HepG2 (cell line): ENCODE results near the gene RPL23. TPM values are rescaled to one million over a fixed set of nuclear protein-coding genes. Genes with fewer than 3 reads are reported as not detected.

ENCODE experiments used
- BHLHE40 ChIP-seq: IDR thresholded peaks from 2 replicates; pipeline ENCODE4 v1.6.1; 2011; ENCODE audit warnings: low read length, improper control_type of control experiment
- CHCHD3 ChIP-seq: sonication (generic); formaldehyde crosslinking; IDR thresholded peaks from 2 replicates; pipeline ENCODE4 v1.8.0; 2022; ENCODE audit warnings: mild to moderate bottlenecking, missing genetic modification reagents, moderate library complexity
- DNMT3B ChIP-seq: conservative IDR thresholded peaks from 2 replicates; pipeline ENCODE4 v1.6.1; 2016; ENCODE audit warnings: missing biosample characterization, control low read depth
- PAWR ChIP-seq: sonication (generic); formaldehyde crosslinking; IDR thresholded peaks from 2 replicates; pipeline ENCODE4 v1.4.0; 2020; ENCODE audit warnings: missing genetic modification reagents, mild to moderate bottlenecking, borderline replicate concordance
- PHF20 ChIP-seq: sonication (generic); formaldehyde crosslinking; IDR thresholded peaks from 2 replicates; pipeline ENCODE4 v1.5.0; 2020; ENCODE audit warnings: mild to moderate bottlenecking, missing genetic modification reagents
- RBFOX2 ChIP-seq: fragments of 200-400 bp; formaldehyde crosslinking; IDR thresholded peaks from 2 replicates; pipeline ENCODE4 v1.6.1; 2017; ENCODE audit warnings: low read depth, mild to moderate bottlenecking, low read length
- RBM22 ChIP-seq: fragments of 200-400 bp; formaldehyde crosslinking; optimal IDR thresholded peaks from 2 replicates; pipeline ENCODE3; 2017; ENCODE audit warnings: mild to moderate bottlenecking, low read length, moderate library complexity
- RFXAP ChIP-seq: sonication (generic); formaldehyde crosslinking; IDR thresholded peaks from 2 replicates; pipeline ENCODE4 v1.4.0; 2020; ENCODE audit warnings: missing genetic modification reagents, borderline replicate concordance
- RXRA ChIP-seq: sonication (generic); formaldehyde crosslinking; IDR thresholded peaks from 2 replicates; pipeline ENCODE4 v1.5.1; 2020; ENCODE audit warnings: missing genetic modification reagents
- SKI ChIP-seq: fragments of 450-650 bp; IDR thresholded peaks from one replicate; pipeline ENCODE4 v1.6.1; 2018; ENCODE audit warnings: mild to moderate bottlenecking; ENCODE audit not compliant: partially characterized antibody
- TBX2 ChIP-seq: sonication (generic); formaldehyde crosslinking; IDR thresholded peaks from 2 replicates; pipeline ENCODE4 v1.5.0; 2020; ENCODE audit warnings: missing genetic modification reagents, mild to moderate bottlenecking, borderline replicate concordance
- TOE1 ChIP-seq: sonication (generic); formaldehyde crosslinking; IDR thresholded peaks from 2 replicates; pipeline ENCODE4 v1.4.0; 2020; ENCODE audit warnings: mild to moderate bottlenecking, missing genetic modification reagents
- ZNF282 ChIP-seq: fragments of 450-650 bp; IDR thresholded peaks from 2 replicates; pipeline ENCODE4 v1.6.1; 2018; ENCODE audit not compliant: partially characterized antibody
- ZNF354B ChIP-seq: sonication (generic); formaldehyde crosslinking; IDR thresholded peaks from 2 replicates; pipeline ENCODE4 v1.8.0; 2022; ENCODE audit warnings: mild to moderate bottlenecking, missing genetic modification reagents
- ZNF383 ChIP-seq: sonication (generic); formaldehyde crosslinking; IDR thresholded peaks from 2 replicates; pipeline ENCODE4 v1.4.0; 2020; ENCODE audit warnings: missing genetic modification reagents, mild to moderate bottlenecking, borderline replicate concordance
- ZNF75D ChIP-seq: sonication (generic); formaldehyde crosslinking; IDR thresholded peaks from 2 replicates; pipeline ENCODE4 v1.8.1; 2023; ENCODE audit warnings: missing genetic modification reagents, mild to moderate bottlenecking, borderline replicate concordance
- ZNF768 ChIP-seq: sonication (generic); formaldehyde crosslinking; IDR thresholded peaks from 2 replicates; pipeline ENCODE4 v1.4.0; 2020; ENCODE audit warnings: missing genetic modification reagents
- ZNF841 ChIP-seq: sonication (generic); formaldehyde crosslinking; IDR thresholded peaks from 2 replicates; pipeline ENCODE4 v1.8.1; 2023; ENCODE audit warnings: missing genetic modification reagents, borderline replicate concordance
- polyA plus RNA-seq, 8 experiments: library from polyadenylated mRNA; depleted of rRNA in 3 of 8; stranded (reverse) in 7 of 8; unstranded in 1 of 8; fragments of >200 nt; fragmentation: Illumina TruSeq in 4 of 8; extraction: Trizol in 4 of 8; gene quantifications; 2 replicates each; pipeline versions ENCODE4 v1.2.1 to v1.2.3, GENCODE V29; 2011 to 2016; ENCODE audit warnings: low read depth in 4 of 8, missing spikeins in 1 of 8, mixed read lengths in 1 of 8; ENCODE audit not compliant: insufficient read depth in 1 of 8
- total RNA-seq, 5 experiments: library from RNA; depleted of rRNA; stranded (reverse); fragments of >200 nt; fragmentation: Illumina TruSeq; extraction: Trizol; gene quantifications; 2 replicates each; pipeline ENCODE4 v1.2.3, GENCODE V29; 2016; ENCODE audit warnings: low read depth in 1 of 5
- TF ChIP-seq, protein P1 (sequence below): sonication (generic); formaldehyde crosslinking; IDR thresholded peaks from 2 replicates; pipeline ENCODE4 v1.8.0; 2022; ENCODE audit warnings: mild to moderate bottlenecking, missing genetic modification reagents
- TF ChIP-seq, protein P2 (sequence below): conservative IDR thresholded peaks from 2 replicates; pipeline ENCODE4 v1.6.1; 2018; ENCODE audit warnings: missing genetic modification reagents
- TF ChIP-seq, protein P3 (sequence below): sonication (generic); formaldehyde crosslinking; IDR thresholded peaks from 2 replicates; pipeline ENCODE4 v1.4.0; 2020; ENCODE audit warnings: mild to moderate bottlenecking, low read depth, missing genetic modification reagents
- TF ChIP-seq, protein P4 (sequence below): sonication (generic); formaldehyde crosslinking; IDR thresholded peaks from 2 replicates; pipeline ENCODE4 v1.8.1; 2023; ENCODE audit warnings: mild to moderate bottlenecking, missing genetic modification reagents
- TF ChIP-seq, protein P5 (sequence below): sonication (generic); formaldehyde crosslinking; conservative IDR thresholded peaks from 2 replicates; pipeline ENCODE4 v1.4.0; 2020; ENCODE audit warnings: missing genetic modification reagents

Gene RPL23
- total and polyA plus RNA-seq, 2 of the 13 experiments (the other 11 are each of a cell fraction or from before 2014, with no cell fraction given), result 2,790 to 4,860 TPM

DNA sequence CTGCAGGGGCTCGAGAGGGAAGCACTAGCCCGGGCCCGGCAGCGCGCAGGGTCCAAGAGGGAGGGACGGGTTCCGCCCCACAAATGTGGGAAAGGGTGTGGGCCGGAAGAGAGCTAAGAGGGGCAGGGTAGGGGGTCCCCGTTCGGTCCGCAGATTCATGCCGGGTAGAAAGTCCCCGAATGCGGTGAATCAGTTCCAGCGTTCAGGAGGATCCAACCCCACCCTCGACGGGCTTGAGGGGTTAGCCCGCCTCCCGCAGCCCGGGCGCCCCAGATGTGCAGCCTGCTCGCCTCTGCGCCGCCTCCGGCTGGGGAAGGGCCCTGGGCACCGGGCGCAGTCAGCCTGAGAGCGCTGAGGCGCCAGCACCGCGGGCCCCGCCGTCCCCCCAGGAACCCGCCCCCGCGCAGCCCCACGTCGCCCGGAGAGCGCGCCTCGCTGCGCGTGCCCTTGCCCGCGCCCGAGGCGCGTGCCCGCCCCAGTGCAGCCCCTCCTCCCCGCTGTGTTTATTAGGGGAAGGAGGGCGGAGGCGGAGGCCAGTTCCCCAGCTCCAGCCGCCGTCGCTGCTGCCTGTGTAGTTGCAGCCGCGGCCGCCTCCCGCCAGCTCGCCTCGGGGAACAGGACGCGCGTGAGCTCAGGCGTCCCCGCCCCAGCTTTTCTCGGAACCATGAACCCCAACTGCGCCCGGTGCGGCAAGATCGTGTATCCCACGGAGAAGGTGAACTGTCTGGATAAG lies 16.2 kb upstream of the RPL23 start, which contains the start of gene LASP1 (continued):
- TF ChIP-seq, protein P1, sequence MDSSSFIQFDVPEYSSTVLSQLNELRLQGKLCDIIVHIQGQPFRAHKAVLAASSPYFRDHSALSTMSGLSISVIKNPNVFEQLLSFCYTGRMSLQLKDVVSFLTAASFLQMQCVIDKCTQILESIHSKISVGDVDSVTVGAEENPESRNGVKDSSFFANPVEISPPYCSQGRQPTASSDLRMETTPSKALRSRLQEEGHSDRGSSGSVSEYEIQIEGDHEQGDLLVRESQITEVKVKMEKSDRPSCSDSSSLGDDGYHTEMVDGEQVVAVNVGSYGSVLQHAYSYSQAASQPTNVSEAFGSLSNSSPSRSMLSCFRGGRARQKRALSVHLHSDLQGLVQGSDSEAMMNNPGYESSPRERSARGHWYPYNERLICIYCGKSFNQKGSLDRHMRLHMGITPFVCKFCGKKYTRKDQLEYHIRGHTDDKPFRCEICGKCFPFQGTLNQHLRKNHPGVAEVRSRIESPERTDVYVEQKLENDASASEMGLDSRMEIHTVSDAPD (CRISPR knock-in tag), result peak; percentile 21; the same call in 1 of the 2 replicates
- TF ChIP-seq, protein P2, sequence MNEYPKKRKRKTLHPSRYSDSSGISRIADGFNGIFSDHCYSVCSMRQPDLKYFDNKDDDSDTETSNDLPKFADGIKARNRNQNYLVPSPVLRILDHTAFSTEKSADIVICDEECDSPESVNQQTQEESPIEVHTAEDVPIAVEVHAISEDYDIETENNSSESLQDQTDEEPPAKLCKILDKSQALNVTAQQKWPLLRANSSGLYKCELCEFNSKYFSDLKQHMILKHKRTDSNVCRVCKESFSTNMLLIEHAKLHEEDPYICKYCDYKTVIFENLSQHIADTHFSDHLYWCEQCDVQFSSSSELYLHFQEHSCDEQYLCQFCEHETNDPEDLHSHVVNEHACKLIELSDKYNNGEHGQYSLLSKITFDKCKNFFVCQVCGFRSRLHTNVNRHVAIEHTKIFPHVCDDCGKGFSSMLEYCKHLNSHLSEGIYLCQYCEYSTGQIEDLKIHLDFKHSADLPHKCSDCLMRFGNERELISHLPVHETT (CRISPR knock-in tag), result 0 out of 2 replicates have a peak, but pooled peaks have one; percentile 6
- TF ChIP-seq ZNF383 (CRISPR knock-in tag) (no peak), RXRA (CRISPR knock-in tag) (peak; percentile 41), ZNF768 (peak; percentile 39; the same call in 1 of the 2 replicates), RBFOX2 (peak; percentile 99), ZNF354B (CRISPR knock-in tag) (no peak), RBM22 (no peak), PHF20 (peak; percentile 35; the same call in 1 of the 2 replicates), ZNF75D (CRISPR knock-in tag) (no peak), SKI (peak; percentile 30), PAWR (CRISPR knock-in tag) (no peak; the same call in 1 of the 2 replicates), TOE1 (no peak), RFXAP (no peak), ZNF282 (no peak), ZNF841 (no peak), TBX2 (no peak), DNMT3B (CRISPR knock-in tag) (peak; percentile 64), BHLHE40 (0 out of 2 replicates have a peak, but pooled peaks have one; percentile 45), CHCHD3 (CRISPR knock-in tag) (0 out of 2 replicates have a peak, but pooled peaks have one; percentile 58)
- TF ChIP-seq, protein P3, sequence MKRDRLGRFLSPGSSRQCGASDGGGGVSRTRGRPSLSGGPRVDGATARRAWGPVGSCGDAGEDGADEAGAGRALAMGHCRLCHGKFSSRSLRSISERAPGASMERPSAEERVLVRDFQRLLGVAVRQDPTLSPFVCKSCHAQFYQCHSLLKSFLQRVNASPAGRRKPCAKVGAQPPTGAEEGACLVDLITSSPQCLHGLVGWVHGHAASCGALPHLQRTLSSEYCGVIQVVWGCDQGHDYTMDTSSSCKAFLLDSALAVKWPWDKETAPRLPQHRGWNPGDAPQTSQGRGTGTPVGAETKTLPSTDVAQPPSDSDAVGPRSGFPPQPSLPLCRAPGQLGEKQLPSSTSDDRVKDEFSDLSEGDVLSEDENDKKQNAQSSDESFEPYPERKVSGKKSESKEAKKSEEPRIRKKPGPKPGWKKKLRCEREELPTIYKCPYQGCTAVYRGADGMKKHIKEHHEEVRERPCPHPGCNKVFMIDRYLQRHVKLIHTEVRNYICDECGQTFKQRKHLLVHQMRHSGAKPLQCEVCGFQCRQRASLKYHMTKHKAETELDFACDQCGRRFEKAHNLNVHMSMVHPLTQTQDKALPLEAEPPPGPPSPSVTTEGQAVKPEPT (CRISPR knock-in tag), result no peak
- TF ChIP-seq, protein P4, sequence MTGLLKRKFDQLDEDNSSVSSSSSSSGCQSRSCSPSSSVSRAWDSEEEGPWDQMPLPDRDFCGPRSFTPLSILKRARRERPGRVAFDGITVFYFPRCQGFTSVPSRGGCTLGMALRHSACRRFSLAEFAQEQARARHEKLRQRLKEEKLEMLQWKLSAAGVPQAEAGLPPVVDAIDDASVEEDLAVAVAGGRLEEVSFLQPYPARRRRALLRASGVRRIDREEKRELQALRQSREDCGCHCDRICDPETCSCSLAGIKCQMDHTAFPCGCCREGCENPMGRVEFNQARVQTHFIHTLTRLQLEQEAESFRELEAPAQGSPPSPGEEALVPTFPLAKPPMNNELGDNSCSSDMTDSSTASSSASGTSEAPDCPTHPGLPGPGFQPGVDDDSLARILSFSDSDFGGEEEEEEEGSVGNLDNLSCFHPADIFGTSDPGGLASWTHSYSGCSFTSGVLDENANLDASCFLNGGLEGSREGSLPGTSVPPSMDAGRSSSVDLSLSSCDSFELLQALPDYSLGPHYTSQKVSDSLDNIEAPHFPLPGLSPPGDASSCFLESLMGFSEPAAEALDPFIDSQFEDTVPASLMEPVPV, result peak; percentile 73
- TF ChIP-seq, protein P5, sequence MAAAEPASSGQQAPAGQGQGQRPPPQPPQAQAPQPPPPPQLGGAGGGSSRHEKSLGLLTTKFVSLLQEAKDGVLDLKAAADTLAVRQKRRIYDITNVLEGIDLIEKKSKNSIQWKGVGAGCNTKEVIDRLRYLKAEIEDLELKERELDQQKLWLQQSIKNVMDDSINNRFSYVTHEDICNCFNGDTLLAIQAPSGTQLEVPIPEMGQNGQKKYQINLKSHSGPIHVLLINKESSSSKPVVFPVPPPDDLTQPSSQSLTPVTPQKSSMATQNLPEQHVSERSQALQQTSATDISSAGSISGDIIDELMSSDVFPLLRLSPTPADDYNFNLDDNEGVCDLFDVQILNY, result no peak; the same call in 1 of the 2 replicates
